NCI-H526 (cell line): ENCODE data around the gene KCNT1.

Experiments
- DNase-seq, 2 experiments: peaks; one replicate each; lab custom pipeline; 2025; lab: John Stamatoyannopoulos, UW

KCNT1 gene

DNA sequence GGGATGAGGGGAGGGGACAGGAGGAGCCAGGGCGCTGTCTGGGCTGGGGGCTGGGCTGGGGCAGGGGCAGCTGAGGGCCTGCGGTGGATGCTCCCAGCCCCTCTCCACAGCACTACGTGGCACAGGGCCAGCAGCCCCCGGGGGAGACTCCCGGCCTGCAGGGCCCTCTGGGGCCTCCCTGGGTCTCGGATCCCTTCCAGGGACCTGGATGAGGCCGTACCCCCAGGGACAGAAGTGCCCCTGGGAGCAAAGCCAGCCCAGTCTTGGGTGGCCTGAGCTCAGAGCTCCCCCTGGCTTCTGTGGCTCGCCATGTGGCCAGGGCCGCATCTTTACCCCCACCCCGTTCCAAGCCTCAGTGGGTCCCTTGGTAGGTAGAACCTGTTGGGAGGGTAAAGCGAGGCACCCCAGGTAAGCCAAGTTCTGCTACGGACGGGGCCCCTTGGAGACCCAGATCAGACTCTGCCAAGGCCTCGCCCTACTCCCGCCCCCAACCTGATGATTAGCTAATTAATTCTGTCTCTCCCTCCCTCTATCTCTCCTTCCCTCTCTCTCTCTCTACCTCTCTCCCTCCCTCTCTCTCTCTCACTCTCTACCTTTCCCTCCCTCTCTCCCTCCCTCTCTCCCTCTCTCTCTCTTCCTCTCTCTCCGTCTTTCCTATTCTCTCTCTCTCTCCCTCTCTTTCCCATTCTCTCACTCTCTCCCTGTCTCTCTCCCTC, 24.3 kb downstream of the KCNT1 start:
- no peak for DNase-seq

- DNase-seq = no peak
These were observed 25.4 kb downstream of the KCNT1 start for GRCh38 chr9:135727257-135727875.

- no peak for DNase-seq
These were observed 26.6 kb downstream of the KCNT1 start for GRCh38 chr9:135728436-135729110.

DNA sequence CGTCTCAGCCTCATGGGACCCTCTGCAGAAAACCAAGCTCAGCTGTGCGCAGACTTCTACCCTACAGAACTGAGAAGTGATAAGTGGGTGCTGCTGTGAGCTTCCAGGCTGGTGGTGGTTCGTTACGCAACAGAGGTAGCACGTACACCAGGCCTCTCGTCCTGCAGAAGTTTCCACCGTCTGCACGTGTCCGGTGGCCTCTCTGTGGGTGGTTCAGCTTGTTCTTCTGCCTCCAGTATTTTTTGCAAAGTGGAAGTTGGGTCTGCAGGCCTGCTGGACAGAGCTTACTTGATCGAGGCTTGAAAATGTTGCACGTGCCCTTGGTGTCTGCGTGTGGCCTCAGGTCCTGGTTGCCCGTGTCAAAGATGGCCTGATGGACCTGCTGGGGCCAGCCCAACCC, 27.5 kb downstream of the KCNT1 start:
- no peak for DNase-seq

DNA sequence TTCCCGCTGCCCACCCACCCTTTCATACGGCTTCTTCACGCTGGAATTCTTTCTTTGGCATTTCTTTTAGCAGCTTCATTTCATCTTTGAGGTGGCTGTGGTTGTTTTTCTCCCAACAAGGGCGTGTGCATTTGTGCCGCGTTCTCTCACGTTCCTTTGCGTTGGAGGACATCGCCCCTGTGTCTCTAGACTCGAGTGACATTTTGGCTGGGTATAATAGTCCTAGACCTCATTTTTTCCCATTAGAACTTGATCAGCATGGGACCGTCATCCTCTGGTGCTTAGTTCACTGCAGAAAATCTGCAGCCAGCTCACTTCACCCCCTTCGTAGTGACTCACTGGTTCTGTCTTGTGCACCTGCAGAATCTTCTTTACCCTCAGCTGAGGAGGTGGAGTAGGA, 29.5 kb downstream of the KCNT1 start:
- no peak for DNase-seq

- no peak for DNase-seq
These were observed 30.7 kb downstream of the KCNT1 start for GRCh38 chr9:135732569-135733257.

DNA sequence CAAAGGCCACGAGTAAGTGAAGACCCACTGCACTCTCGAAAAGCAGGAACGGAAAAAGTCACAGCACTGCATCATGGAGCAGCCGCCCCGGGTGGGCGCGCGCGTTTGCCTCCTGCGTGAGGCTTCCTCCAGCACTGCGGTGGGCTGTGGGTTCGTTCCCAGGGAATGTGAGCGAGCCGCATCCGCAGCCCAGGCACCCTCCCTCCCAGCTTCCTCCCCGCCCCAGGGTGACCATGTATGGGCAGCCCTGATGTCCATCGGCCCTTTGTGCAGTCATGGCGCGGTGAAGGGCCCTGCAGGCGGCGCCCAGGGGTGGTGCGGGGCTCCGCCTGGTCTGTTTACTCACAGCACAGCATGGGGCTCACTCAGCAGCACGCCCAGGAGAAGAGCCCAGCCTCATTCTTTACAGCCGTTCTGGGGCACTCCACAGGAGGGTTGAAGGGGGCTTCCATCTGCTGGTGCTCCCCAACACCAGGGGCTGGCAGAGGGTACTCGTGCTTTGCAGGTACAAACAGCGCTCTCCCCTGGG, 32.7 kb downstream of the KCNT1 start:
- no peak for DNase-seq

DNA sequence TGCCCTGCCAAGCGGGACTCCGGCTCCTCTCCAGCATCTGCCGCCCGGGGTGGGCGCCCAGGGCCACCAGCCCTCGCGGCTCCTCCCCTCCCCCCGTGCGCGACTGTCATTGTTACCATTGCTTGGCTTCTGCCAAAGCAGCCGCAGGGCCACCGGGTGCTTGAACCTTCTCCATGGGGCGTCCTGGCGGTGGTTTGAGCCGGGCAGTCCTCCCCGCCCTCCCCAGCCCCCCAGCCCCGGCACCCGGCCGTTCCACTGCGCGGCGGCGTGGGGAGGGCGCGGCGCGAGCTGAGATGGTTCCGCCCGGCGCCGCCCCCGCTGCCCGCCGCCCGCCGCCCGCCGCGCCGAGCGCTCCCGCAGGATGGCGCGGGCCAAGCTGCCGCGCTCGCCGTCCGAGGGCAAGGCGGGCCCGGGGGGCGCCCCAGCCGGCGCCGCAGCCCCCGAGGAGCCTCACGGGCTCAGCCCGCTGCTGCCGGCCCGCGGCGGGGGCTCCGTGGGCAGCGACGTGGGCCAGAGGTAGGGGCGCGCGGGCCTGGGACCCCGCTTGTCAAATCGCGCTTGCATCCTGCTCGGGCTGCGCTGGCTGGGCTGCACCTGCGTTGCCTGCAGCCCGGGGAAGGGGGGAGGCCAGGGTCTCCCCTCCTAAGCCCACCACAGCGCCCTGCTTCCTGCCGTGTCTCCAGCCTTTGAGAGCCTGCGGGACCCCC, 34.4 kb downstream of the KCNT1 start:
- no peak for DNase-seq

- no peak for DNase-seq
These were observed 35.2 kb downstream of the KCNT1 start for GRCh38 chr9:135736979-135737839.

- peak in 1 of 2 experiments; percentile 26 for DNase-seq
These were observed 36.0 kb downstream of the KCNT1 start for GRCh38 chr9:135737840-135738521.

- DNase-seq = no peak
These were observed 37.6 kb downstream of the KCNT1 start for GRCh38 chr9:135739271-135740220.

- DNase-seq = no peak
These were observed 39.6 kb downstream of the KCNT1 start for GRCh38 chr9:135741276-135742219.

DNA sequence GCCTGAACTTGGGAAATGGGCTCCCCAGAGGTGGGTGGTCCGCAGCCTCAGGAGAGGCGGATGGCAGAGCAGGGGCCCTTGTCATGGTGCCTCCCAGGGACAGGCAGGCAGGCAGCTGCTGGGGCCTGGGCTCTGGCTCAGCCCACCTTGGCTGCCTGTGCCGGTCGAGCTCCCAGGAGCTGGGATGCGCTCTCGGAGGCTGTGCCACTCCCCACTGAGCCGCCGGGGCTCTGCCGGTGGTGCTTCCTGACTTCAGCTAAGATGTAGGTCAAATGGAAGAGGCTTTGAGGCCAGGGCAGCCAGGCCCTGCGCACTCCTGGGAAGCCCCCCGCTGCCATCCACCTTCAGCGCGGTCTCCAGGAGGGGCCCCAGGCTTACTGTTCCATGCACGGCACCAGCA, 41.0 kb downstream of the KCNT1 start:
- DNase-seq = no peak

GRCh38 chr9:135743546-135744332, 41.8 kb downstream of the KCNT1 start:
- no peak for DNase-seq

GRCh38 chr9:135744333-135745070, 42.5 kb downstream of the KCNT1 start:
- DNase-seq = no peak

GRCh38 chr9:135745189-135745588, 43.2 kb downstream of the KCNT1 start:
- no peak for DNase-seq
